ENCODE data around the gene IL1RN.

IL1RN gene

GRCh38 chr2:113126845-113127645, at the start of gene IL1RN:
Gene IL1RN, plus strand, starts transcription at chr2:113127598. Its CDS starts 27 bp downstream, at chr2:113127625.
- no peak for DNase-seq
- Histone ChIP-seq H3K4me3 (ENCODE audit: low read depth, low read length) (no peak within 1 kb of the TSS), H3K27me3 (ENCODE audit: insufficient read depth, low read depth, severe bottlenecking) (no peaks in the 10 kb centered on the region), H3K9me3 (ENCODE audit: severe bottlenecking) (no peaks in the 10 kb centered on the region), H3K27ac (no peak within 1 kb of the TSS), H3K36me3 (no peaks in the 10 kb centered on the region)
- no peak for TF ChIP-seq CTCF (IDR thresholded peaks at IDR 0.05; ENCODE audit: low read depth, low read length)

- no peak for DNase-seq
- Histone ChIP-seq H3K36me3 (no peaks in the 10 kb centered on the region), H3K9me3 (ENCODE audit: severe bottlenecking) (no peaks in the 10 kb centered on the region), H3K27me3 (ENCODE audit: insufficient read depth, low read depth, severe bottlenecking) (no peaks in the 10 kb centered on the region), H3K4me3 (ENCODE audit: low read depth, low read length) (no peak overlapping the region), H3K27ac (no peak overlapping the region)
- no peak for TF ChIP-seq CTCF (IDR thresholded peaks at IDR 0.05; ENCODE audit: low read depth, low read length)
Measured at GRCh38 chr2:113077921-113078320, 49.5 kb upstream of the IL1RN start.

- Histone ChIP-seq H3K9me3 (ENCODE audit: severe bottlenecking) (no peaks in the 10 kb centered on the region), H3K27ac (no peak overlapping the region), H3K27me3 (ENCODE audit: insufficient read depth, low read depth, severe bottlenecking) (no peaks in the 10 kb centered on the region), H3K36me3 (no peaks in the 10 kb centered on the region), H3K4me3 (ENCODE audit: low read depth, low read length) (no peak overlapping the region)
- TF ChIP-seq CTCF (IDR thresholded peaks at IDR 0.05; ENCODE audit: low read depth, low read length), result no peak
- DNase-seq, result no peak
Measured at GRCh38 chr2:113078350-113078839, 49.0 kb upstream of the IL1RN start.

- Histone ChIP-seq H3K9me3 (ENCODE audit: severe bottlenecking) (no peaks in the 10 kb centered on the region), H3K36me3 (no peaks in the 10 kb centered on the region), H3K27ac (no peak overlapping the region), H3K4me3 (ENCODE audit: low read depth, low read length) (no peak overlapping the region), H3K27me3 (ENCODE audit: insufficient read depth, low read depth, severe bottlenecking) (no peaks in the 10 kb centered on the region)
- no peak for DNase-seq
- no peak for TF ChIP-seq CTCF (IDR thresholded peaks at IDR 0.05; ENCODE audit: low read depth, low read length)
Measured at GRCh38 chr2:113079131-113079530, 48.3 kb upstream of the IL1RN start.

- no peak overlapping the region for H3K27ac ChIP-seq
- H3K27me3 ChIP-seq (ENCODE audit: insufficient read depth, low read depth, severe bottlenecking), result no peaks in the 10 kb centered on the region
- TF ChIP-seq CTCF (IDR thresholded peaks at IDR 0.05; ENCODE audit: low read depth, low read length), result peak; percentile 89
- no peaks in the 10 kb centered on the region for H3K9me3 ChIP-seq (ENCODE audit: severe bottlenecking)
- no peak overlapping the region for H3K4me3 ChIP-seq (ENCODE audit: low read depth, low read length)
- H3K36me3 ChIP-seq, result no peaks in the 10 kb centered on the region
- DNase-seq, result peak; percentile 54
Measured at GRCh38 chr2:113080134-113080533, 47.3 kb upstream of the IL1RN start.
